Skeletal muscle satellite cell (primary cell): ENCODE data around the gene ITGAX.
A peak's percentile ranks its signal among the peaks of the same experiment; 100 is the strongest.
"Not testable (repeated sequence)": the region's sequence is repeated elsewhere in the genome, so short reads cannot be mapped to it uniquely, and the experiment has no call there.

Experiments used
- H3K27me3 ChIP-seq: 2 replicates; pipeline ENCODE4 v1.7.0; 2013; ENCODE audit warnings: low read length; ENCODE audit not compliant: control insufficient read depth, insufficient read depth
- H3K36me3 ChIP-seq: 2 replicates; pipeline ENCODE4 v1.7.0; 2013; ENCODE audit warnings: mild to moderate bottlenecking, control low read depth, low read length; ENCODE audit not compliant: insufficient read depth
- H3K4me1 ChIP-seq: 2 replicates; pipeline ENCODE4 v1.7.0; 2013; ENCODE audit warnings: low read length; ENCODE audit not compliant: control insufficient read depth, insufficient read depth
- H3K4me2 ChIP-seq: 2 replicates; pipeline ENCODE4 v1.7.0; 2013; ENCODE audit warnings: mild to moderate bottlenecking, low read length
- H3K4me3 ChIP-seq: 2 replicates; pipeline ENCODE4 v1.7.0; 2013; ENCODE audit warnings: low read length
- H3K9ac ChIP-seq: 2 replicates; pipeline ENCODE4 v1.7.0; 2013; ENCODE audit warnings: mild to moderate bottlenecking, low read depth, low read length, moderate library complexity
- H3K9me3 ChIP-seq: replicated peaks from 2 replicates; pipeline ENCODE4 v1.7.0; 2013; ENCODE audit warnings: mild to moderate bottlenecking, control low read depth, low read length

The ITGAX gene

GRCh38 chr16:31416371-31416770, 61.4 kb downstream of the ITGAX start:
- Histone ChIP-seq H3K4me2 (no peak overlapping the region), H3K4me1 (no peaks in the 10 kb centered on the region), H3K36me3 (no peaks in the 10 kb centered on the region), H3K4me3 (no peak overlapping the region), H3K9ac (no peak overlapping the region), H3K27me3 (peaks cover 26% of the 10 kb centered on the region), H3K9me3 (peaks cover 2% of the 10 kb centered on the region)

DNA sequence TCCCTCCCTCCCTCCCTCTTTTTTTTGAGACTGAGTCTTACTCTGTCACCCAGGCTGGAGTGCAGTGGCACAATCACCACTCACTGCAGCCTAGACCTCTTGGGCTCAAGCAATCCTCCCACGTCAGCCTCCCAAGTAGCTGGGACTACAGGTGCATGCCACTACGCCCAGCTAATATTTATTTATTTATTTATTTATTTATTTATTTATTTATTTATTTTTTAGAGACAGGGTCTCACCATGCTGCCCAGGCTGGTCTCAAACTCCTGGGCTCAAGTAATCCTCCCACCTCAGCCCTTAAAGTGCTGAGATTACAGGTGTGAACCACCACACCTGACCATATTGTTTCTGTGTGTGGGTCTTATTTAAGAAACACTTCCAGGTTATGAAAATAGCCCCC, 62.1 kb downstream of the ITGAX start:
- H3K4me1 ChIP-seq, H3K36me3 ChIP-seq, H3K9ac ChIP-seq, H3K9me3 ChIP-seq, H3K4me3 ChIP-seq, H3K4me2 ChIP-seq: not testable (repeated sequence)
- peaks cover 26% of the 10 kb centered on the region for H3K27me3 ChIP-seq

GRCh38 chr16:31417916-31418315, 62.9 kb downstream of the ITGAX start:
- no peak overlapping the region for H3K4me2 ChIP-seq
- no peaks in the 10 kb centered on the region for H3K36me3 ChIP-seq
- peaks cover 30% of the 10 kb centered on the region for H3K27me3 ChIP-seq
- H3K4me1 ChIP-seq, result no peaks in the 10 kb centered on the region
- no peak overlapping the region for H3K9ac ChIP-seq
- H3K4me3 ChIP-seq, result no peak overlapping the region
- peaks cover 4% of the 10 kb centered on the region for H3K9me3 ChIP-seq

GRCh38 chr16:31420037-31420436, 65.1 kb downstream of the ITGAX start:
- Histone ChIP-seq H3K9ac (no peak overlapping the region), H3K4me1 (no peaks in the 10 kb centered on the region), H3K4me3 (no peak overlapping the region), H3K36me3 (no peaks in the 10 kb centered on the region), H3K9me3 (peaks cover 4% of the 10 kb centered on the region), H3K27me3 (peaks cover 14% of the 10 kb centered on the region), H3K4me2 (no peak overlapping the region)

GRCh38 chr16:31421587-31421986, 66.6 kb downstream of the ITGAX start:
- no peak overlapping the region for H3K9ac ChIP-seq
- no peaks in the 10 kb centered on the region for H3K4me1 ChIP-seq
- H3K27me3 ChIP-seq, result peaks cover 6% of the 10 kb centered on the region
- no peak overlapping the region for H3K4me2 ChIP-seq
- no peak overlapping the region for H3K4me3 ChIP-seq
- H3K36me3 ChIP-seq, result no peaks in the 10 kb centered on the region
- peaks cover 4% of the 10 kb centered on the region for H3K9me3 ChIP-seq

GRCh38 chr16:31423241-31423640, 68.3 kb downstream of the ITGAX start:
- Histone ChIP-seq H3K9ac (no peak overlapping the region), H3K4me1 (peaks cover 4% of the 10 kb centered on the region), H3K4me3 (no peak overlapping the region), H3K4me2 (no peak overlapping the region), H3K9me3 (peaks cover 7% of the 10 kb centered on the region), H3K36me3 (no peaks in the 10 kb centered on the region), H3K27me3 (peaks cover 15% of the 10 kb centered on the region)

GRCh38 chr16:31423801-31424200, 68.8 kb downstream of the ITGAX start:
- peaks cover 4% of the 10 kb centered on the region for H3K4me1 ChIP-seq
- H3K27me3 ChIP-seq, result peaks cover 21% of the 10 kb centered on the region
- H3K4me2 ChIP-seq, result no peak overlapping the region
- no peak overlapping the region for H3K9ac ChIP-seq
- H3K9me3 ChIP-seq, result peaks cover 7% of the 10 kb centered on the region
- H3K4me3 ChIP-seq, result no peak overlapping the region
- no peaks in the 10 kb centered on the region for H3K36me3 ChIP-seq

DNA sequence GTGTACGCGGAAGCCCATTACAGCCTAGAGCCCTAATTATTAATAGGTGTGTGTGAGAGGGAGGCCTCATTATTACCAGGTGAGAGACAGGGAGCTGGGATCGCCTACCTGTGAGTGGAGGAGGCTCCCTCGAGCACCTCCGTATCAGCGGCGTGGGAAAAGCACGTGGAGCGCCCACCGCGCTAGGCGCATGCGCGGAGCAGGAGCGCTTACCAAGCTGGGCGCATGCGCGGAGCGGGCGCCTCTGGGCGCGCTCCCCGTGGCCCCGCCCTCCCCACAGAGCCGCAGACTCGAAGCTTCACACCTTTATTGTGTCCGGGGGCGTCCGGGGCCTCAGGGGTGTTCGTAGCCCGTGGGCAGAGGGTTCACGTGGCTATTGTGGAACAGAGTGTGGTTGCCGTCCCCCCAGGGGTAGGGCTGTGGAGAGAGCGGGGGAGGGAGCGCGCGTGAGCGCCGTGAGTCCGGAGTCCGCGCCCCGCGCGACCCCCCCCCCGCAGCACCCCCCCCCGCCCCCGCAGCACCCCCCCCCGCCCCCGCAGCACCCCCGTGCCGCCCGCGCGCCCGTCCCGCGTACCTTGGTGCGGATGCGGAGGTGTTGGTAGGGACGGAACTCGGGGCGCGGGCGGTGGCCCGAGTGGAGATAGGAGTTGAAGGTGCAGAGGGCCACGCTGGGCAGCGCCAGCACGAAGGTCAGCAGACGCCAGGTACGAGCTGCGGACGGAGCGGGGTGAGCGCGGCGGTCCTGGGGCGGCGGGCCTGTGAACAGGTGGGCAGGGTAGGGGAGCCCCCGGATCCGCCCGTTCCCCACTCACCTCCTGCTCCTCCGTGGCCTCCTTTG, 72.7 kb downstream of the ITGAX start:
- Histone ChIP-seq H3K9ac (no peak overlapping the region), H3K4me2 (peak overlapping the region; percentile 73), H3K27me3 (peaks cover 30% of the 10 kb centered on the region), H3K4me1 (peaks cover 4% of the 10 kb centered on the region), H3K36me3 (no peaks in the 10 kb centered on the region), H3K9me3 (peaks cover 3% of the 10 kb centered on the region), H3K4me3 (peak overlapping the region; percentile 69)

DNA sequence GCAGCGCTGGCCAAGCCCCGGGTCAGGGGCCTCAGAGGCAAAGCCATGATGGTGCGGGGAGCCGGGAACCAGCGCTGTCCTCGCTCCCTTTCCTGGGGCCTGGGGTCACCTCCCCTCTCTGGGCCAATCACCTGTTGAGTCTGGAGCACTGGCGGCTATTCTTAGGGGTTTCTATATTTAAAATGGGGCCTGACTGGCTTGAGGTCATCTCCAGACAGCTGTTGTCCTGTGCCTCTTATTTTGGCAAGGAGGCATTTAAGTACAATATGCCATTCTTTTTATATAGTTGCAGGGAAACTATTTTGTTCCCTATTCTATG, 73.3 kb downstream of the ITGAX start, which contains the start of gene COX6A2:
Gene COX6A2 (minus strand): TSS at position 82 of the 319 bp plus-strand sequence. CDS start 35 bp downstream, at position 47.
- H3K9ac ChIP-seq, result no peak within 1 kb of the TSS
- peaks cover 4% of the 10 kb centered on the region for H3K4me1 ChIP-seq
- H3K36me3 ChIP-seq, result no peaks in the 10 kb centered on the region
- peak within 1 kb of the TSS; percentile 73 for H3K4me2 ChIP-seq
- peaks cover 25% of the 10 kb centered on the region for H3K27me3 ChIP-seq
- H3K9me3 ChIP-seq, result peaks cover 3% of the 10 kb centered on the region
- peak within 1 kb of the TSS; percentile 69 for H3K4me3 ChIP-seq

DNA sequence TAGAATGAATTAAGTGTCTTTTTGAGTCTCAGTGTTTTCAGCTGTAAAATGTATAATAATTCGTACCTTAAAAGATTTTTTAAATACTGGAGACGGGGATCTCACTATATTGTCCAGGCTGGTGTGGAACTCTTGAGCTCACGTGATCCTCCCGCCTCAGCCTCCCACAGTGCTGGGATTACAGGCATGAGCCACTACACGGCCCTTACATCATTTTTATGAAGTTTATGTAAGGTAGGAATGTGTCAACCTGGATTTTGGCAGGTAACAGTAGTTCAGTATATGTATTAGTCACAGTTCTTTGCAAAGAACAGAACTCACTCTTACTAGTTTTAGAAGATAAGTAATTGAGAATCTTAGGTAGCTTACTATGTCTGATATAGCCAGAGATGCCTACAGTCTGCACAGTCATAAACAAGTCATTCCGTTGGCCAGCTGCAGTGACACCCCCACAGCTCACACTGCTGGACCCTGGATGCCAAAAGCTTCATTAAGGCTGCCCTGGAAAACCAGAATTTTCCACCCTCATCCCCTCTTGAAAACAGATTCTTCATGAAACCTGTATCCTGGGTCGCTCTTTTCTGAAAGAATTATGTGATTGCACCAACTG, 73.8 kb downstream of the ITGAX start:
- Histone ChIP-seq H3K9ac (no peak overlapping the region), H3K36me3 (no peaks in the 10 kb centered on the region), H3K4me3 (no peak overlapping the region), H3K4me2 (no peak overlapping the region), H3K27me3 (peaks cover 25% of the 10 kb centered on the region), H3K4me1 (peaks cover 4% of the 10 kb centered on the region), H3K9me3 (peaks cover 3% of the 10 kb centered on the region)

- Histone ChIP-seq H3K4me3 (no peak overlapping the region), H3K4me2 (no peak overlapping the region), H3K36me3 (no peaks in the 10 kb centered on the region), H3K9ac (no peak overlapping the region), H3K27me3 (peaks cover 25% of the 10 kb centered on the region), H3K9me3 (peaks cover 3% of the 10 kb centered on the region), H3K4me1 (peaks cover 4% of the 10 kb centered on the region)
These were observed 74.3 kb downstream of the ITGAX start for GRCh38 chr16:31429314-31429713.

- no peak overlapping the region for H3K9ac ChIP-seq
- no peak overlapping the region for H3K4me3 ChIP-seq
- H3K36me3 ChIP-seq, result no peaks in the 10 kb centered on the region
- H3K9me3 ChIP-seq, result peaks cover 3% of the 10 kb centered on the region
- H3K4me2 ChIP-seq, result no peak overlapping the region
- H3K4me1 ChIP-seq, result peaks cover 4% of the 10 kb centered on the region
- peaks cover 25% of the 10 kb centered on the region for H3K27me3 ChIP-seq
These were observed 74.8 kb downstream of the ITGAX start for GRCh38 chr16:31429796-31430195.
